ENCODE results near the gene INPP4A.

DNA sequence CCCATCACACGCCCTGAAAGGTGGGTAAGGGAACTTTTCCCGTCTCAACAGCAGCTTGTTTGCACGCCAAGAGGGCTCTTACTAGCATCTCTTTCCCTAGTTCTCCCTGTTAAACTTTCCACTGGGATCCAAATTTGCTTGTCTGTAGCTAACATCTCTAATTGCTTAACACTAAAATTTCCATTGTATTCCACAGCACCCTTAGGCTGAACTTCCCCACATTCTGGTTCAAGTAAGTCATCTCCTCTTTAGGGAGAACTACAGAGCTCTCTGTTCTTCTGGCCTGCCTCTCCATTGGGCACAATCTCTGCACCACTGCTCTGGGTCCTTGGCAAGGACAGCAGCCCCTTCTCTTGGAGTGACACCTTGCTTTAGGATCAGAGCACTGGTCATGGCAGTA, 187.7 kb downstream of the INPP4A start:
- TF ChIP-seq, protein P1, sequence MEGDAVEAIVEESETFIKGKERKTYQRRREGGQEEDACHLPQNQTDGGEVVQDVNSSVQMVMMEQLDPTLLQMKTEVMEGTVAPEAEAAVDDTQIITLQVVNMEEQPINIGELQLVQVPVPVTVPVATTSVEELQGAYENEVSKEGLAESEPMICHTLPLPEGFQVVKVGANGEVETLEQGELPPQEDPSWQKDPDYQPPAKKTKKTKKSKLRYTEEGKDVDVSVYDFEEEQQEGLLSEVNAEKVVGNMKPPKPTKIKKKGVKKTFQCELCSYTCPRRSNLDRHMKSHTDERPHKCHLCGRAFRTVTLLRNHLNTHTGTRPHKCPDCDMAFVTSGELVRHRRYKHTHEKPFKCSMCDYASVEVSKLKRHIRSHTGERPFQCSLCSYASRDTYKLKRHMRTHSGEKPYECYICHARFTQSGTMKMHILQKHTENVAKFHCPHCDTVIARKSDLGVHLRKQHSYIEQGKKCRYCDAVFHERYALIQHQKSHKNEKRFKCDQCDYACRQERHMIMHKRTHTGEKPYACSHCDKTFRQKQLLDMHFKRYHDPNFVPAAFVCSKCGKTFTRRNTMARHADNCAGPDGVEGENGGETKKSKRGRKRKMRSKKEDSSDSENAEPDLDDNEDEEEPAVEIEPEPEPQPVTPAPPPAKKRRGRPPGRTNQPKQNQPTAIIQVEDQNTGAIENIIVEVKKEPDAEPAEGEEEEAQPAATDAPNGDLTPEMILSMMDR (conservative IDR thresholded peaks at IDR 0.05; ENCODE audit: low read depth, low read length) = no peak
- TF ChIP-seq EZH2phosphoT487 (IDR thresholded peaks at IDR 0.05; ENCODE audit: borderline replicate concordance, low read length) (no peak), EZH2 (IDR thresholded peaks at IDR 0.05; ENCODE audit: low read length, unreplicated experiment) (no peak)

All from PC-3 (cell line).